ENCODE measurements around the gene HNRNPDL.
A peak's percentile ranks its signal among the peaks of the same experiment; 100 is the strongest.
"Not testable (repeated sequence)": the region's sequence is repeated elsewhere in the genome, so short reads cannot be mapped to it uniquely, and the experiment has no call there.

HNRNPDL gene

DNA sequence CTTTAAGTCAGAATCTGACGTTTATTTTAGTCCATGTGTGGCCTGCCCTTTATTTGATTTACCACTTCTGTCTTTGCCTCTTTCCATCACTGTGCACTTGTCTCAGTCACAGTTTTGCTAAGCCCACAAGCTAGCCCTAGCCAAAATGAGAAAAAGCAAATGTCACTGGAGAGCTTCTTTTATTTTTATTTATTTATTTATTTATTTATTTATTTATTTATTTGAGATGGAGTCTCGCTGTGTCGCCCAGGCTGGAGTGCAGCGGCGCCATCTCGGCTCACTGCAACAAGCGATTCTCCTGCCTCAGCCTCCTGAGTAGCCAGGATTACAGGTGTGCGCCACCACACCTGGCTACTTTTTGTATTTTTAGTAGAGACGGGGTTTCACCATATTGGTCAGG, 40.2 kb downstream of the HNRNPDL start:
- not testable (repeated sequence) for H3K4me3 Mint-ChIP-seq; H3K36me3 Mint-ChIP-seq; H3K27ac Mint-ChIP-seq; H3K27me3 Mint-ChIP-seq; ATAC-seq (ENCODE audit: low read depth); DNase-seq (ENCODE audit: low spot score in 2 of 2); H3K4me1 Mint-ChIP-seq; H3K9me3 Mint-ChIP-seq

DNA sequence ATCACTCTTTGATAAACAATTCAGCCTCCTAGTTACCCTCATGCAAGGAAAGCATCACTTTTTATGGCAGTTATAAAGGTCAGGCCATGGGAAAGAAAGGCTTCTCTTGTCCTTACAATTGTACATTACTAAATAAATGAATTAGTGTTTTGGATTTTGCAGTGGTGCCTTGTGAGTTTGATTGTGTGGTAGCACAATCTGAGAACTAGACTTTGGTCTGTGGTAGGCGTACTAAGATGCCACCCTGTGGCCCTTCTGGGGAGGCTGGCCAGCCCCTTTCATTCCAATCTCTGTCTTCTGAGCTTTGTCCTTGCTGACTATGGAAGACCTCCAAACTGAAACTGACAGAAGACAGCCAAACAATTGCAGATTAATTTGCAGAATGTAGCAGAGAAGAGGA, 41.9 kb downstream of the HNRNPDL start:
- Mint-ChIP-seq H3K4me1 (peaks cover 2% of the 10 kb centered on the region), H3K9me3 (peaks cover 4% of the 10 kb centered on the region), H3K4me3 (no peak overlapping the region), H3K36me3 (peaks cover 3% of the 10 kb centered on the region), H3K27me3 (peaks cover 3% of the 10 kb centered on the region), H3K27ac (no peak overlapping the region)
- ATAC-seq (ENCODE audit: low read depth) (no peak), DNase-seq (ENCODE audit: low spot score in 2 of 2) (no peak)

DNA sequence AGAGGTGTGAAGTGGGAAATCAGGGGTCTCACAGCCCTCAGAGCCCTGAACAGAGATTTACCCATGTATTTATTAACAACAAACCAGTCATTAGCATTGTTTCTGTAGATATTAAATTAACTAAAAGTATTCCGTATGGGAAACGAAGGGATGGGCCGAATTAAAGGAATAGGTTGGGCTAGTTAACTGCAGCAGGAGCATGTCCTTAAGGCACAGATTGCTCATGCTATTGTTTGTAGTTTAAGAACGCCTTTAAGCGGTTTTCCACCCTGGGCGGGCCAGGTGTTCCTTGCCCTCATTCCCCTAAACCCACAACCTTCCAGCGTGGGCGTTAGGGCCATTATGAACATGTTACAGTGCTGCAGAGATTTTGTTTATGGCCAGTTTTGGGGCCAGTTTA, 44.0 kb downstream of the HNRNPDL start:
- H3K4me1 Mint-ChIP-seq; DNase-seq (ENCODE audit: low spot score in 2 of 2); ATAC-seq (ENCODE audit: low read depth); H3K9me3 Mint-ChIP-seq; H3K36me3 Mint-ChIP-seq; H3K27ac Mint-ChIP-seq; H3K27me3 Mint-ChIP-seq; H3K4me3 Mint-ChIP-seq: not testable (repeated sequence)

DNA sequence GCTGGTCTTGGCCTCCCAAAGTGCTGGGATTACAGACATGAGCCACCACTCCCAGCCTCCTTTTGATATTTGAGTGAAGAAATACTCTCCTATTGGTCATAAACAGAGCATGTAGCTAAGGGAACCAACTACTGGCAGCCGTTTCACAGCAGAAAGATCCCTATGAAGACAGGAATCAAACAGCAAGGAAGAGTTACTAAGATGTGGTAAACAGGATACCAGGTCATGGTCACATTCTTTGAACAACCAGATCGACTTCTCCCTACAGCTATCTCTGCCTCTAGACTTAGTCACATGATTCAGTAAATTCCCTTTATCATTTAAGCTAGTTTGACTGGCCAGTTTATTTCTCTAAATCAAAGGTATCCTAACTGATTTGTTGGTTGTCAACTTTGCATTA, 47.5 kb downstream of the HNRNPDL start:
- Mint-ChIP-seq H3K4me3 (no peak overlapping the region), H3K9me3 (peaks cover 4% of the 10 kb centered on the region), H3K27me3 (peaks cover 3% of the 10 kb centered on the region), H3K4me1 (peaks cover 6% of the 10 kb centered on the region), H3K27ac (no peak overlapping the region), H3K36me3 (peaks cover 9% of the 10 kb centered on the region)
- ATAC-seq (ENCODE audit: low read depth) (peak; percentile 58), DNase-seq (ENCODE audit: low spot score in 2 of 2) (no peak)

DNA sequence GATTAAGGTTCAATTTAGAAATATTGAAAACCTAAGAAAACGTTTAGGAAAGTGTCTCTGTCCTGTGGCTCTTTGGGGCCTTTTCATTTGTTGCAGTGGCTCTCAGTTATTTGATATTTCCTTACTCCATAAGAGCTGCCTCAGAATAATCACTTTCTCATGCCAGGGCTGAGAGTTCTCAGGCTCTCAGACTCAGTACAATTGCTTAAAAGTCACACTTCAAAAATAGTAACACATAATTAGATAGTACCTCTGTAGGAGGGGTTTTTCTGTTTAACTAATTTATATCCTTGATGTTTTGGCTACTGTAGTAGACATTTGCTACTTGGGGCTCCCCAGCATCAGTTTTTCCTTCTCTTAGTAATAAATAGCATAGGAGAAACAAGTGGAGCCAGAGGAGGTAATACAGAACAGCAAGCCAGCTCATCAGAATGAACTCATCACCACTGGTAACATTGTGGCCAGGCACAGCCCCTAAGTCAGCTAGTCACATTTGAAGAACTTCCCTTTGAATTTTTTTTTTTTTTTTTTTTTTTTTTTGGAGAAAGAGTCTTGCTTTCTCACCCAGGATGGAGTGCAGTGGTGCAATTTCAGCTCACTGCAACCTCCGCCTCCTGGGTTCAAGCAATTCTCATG, 48.5 kb downstream of the HNRNPDL start:
- ATAC-seq (ENCODE audit: low read depth) (no peak), DNase-seq (ENCODE audit: low spot score in 2 of 2) (no peak)
- H3K4me1 Mint-ChIP-seq, result peaks cover 6% of the 10 kb centered on the region
- peaks cover 11% of the 10 kb centered on the region for H3K36me3 Mint-ChIP-seq
- peaks cover 3% of the 10 kb centered on the region for H3K27me3 Mint-ChIP-seq
- peaks cover 4% of the 10 kb centered on the region for H3K9me3 Mint-ChIP-seq
- no peak overlapping the region for H3K27ac Mint-ChIP-seq
- no peak overlapping the region for H3K4me3 Mint-ChIP-seq

DNA sequence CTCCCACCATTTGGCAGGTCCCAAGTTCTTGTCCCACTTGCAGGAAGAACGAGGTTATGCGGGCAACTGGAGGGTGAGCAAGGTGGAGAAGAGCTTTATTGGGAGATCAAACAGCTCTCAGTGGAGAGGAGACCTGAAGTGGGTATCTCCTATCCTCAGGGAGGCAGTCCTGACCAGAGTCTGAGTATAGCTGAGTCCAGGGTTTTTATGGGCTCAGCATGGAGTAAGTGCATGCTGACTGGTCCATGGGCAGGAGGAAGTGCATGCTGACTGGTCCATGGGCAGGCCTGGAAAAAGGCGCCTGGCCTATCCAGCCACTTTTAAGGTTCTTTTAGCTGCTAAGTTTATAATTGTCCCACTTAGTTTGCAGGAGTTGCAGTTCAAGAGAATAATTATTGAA, 49.0 kb downstream of the HNRNPDL start:
- H3K9me3 Mint-ChIP-seq, result peaks cover 4% of the 10 kb centered on the region
- H3K27ac Mint-ChIP-seq, result no peak overlapping the region
- peaks cover 3% of the 10 kb centered on the region for H3K27me3 Mint-ChIP-seq
- DNase-seq (ENCODE audit: low spot score in 2 of 2), result no peak
- peaks cover 11% of the 10 kb centered on the region for H3K36me3 Mint-ChIP-seq
- no peak overlapping the region for H3K4me3 Mint-ChIP-seq
- ATAC-seq (ENCODE audit: low read depth), result no peak
- peaks cover 9% of the 10 kb centered on the region for H3K4me1 Mint-ChIP-seq

DNA sequence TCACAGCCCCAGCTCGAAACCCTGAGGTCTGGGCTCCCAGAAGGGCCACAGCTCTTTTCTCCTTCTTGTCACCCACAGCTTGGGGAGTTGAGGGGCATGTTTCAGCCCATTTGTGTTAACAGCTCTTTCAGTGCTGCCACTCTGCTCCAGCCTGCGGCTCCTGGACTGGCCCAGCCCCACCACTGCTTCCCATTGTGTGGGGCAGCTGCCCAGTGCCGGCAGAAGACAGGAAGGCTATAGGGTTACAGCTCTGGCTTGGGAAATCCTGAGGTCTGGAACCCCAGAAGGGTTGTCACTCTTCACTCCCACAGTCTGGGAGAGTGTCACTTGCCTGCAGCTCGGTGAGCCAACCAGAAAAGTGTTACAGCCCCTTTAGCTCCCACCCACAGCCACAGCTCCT, 49.4 kb downstream of the HNRNPDL start:
- Mint-ChIP-seq H3K27ac (no peak overlapping the region), H3K27me3 (peaks cover 2% of the 10 kb centered on the region), H3K4me3 (no peak overlapping the region), H3K4me1 (peaks cover 12% of the 10 kb centered on the region), H3K36me3 (peaks cover 9% of the 10 kb centered on the region), H3K9me3 (peaks cover 3% of the 10 kb centered on the region)
- DNase-seq (ENCODE audit: low spot score in 2 of 2) (no peak), ATAC-seq (ENCODE audit: low read depth) (no peak)

DNA sequence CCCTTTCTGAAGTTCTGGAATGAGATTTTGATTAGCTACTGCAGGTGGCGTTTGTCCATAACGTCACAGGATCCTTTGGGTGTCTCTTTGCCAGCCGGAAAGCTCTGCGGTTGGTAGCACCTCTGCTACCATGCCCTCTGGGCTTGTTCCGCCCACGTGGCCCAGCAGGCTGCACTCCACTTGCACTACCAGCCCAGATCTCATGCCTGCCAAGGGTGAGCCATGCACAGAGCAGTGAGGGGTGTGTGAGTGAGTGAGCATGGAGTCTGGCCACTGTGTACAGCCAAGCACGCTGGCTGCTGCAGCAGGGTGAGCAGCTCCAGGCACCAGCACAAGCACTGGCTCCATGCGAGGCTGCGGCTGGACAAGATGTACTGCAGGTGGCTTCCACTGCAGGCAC, 49.9 kb downstream of the HNRNPDL start:
- ATAC-seq (ENCODE audit: low read depth), result no peak

DNA sequence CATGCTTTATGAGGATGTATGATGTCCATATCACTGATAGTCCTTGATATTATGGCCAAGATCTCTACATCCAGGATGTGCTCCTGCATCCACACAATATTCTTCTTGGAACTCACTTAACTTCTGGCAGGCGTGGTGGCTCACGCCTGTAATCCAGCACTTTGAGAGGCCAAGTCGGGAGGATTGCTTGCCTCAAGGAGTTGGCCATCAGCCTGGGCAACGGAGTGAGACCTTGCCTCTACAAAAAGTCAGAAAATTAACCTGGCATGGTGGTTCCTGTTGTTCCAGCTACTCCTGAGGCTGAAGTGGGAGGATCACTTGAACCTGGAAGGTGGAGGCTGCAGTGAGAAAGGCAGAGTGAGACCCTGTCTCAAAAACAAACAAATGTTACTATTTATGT, 54.2 kb downstream of the HNRNPDL start:
- ATAC-seq (ENCODE audit: low read depth) (no peak), DNase-seq (ENCODE audit: low spot score in 2 of 2) (no peak)
- Mint-ChIP-seq H3K27ac (no peak overlapping the region), H3K9me3 (no peaks in the 10 kb centered on the region), H3K27me3 (no peaks in the 10 kb centered on the region), H3K36me3 (peaks cover 11% of the 10 kb centered on the region), H3K4me1 (peaks cover 20% of the 10 kb centered on the region), H3K4me3 (peak overlapping the region; percentile 2)

More for the DNA sequence above, 49.9 kb downstream of the HNRNPDL start:
- Mint-ChIP-seq H3K4me3 (no peak overlapping the region), H3K9me3 (no peaks in the 10 kb centered on the region), H3K4me1 (peaks cover 12% of the 10 kb centered on the region), H3K36me3 (peaks cover 7% of the 10 kb centered on the region), H3K27me3 (no peaks in the 10 kb centered on the region), H3K27ac (no peak overlapping the region)
- no peak for DNase-seq (ENCODE audit: low spot score in 2 of 2)

DNA sequence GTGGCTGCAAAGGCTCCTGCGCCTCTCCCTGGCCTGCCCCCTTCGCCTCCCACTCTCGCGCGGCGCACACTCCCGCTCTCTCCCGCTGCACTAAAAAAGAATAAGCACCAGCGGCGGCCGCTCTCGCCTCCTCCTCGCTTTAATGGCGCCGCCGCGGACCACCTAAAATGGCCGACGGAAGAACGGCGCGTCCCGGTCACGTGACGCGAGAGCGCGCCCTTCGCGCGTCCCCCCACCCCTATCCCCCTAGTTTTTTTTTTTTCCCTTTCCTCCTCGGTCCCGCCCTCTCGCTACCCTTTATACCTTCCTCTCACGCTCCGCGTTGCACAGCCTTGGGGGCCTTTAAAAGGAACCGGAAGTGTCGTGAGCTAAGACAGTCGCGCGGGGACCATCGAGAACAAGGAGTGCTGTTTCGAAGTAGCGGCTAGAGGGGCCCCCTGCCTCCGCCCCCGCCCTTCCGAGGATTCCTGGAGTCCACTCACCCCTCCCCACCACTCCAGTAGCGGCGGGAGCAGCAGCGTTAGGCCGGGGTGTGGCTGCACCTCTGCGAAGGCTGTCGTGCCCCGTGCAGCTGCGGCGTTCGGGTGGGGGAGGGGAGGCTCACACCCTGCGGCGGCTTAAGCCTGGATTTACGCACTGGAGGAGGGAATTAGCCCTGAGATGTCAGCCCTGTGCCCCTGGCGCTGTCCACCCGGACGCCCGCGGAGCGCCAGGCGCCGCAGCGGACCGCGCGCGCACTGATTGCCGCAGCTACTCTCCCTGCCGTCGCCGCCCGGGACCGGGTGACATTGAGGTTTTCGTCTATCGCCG, 56.2 kb downstream of the HNRNPDL start, which contains the start of gene HNRNPD:
Gene HNRNPD (minus strand): TSS at position 176 of the 810 bp plus-strand sequence. CDS start 313 bp downstream, outside the sequence.
- Mint-ChIP-seq H3K36me3 (peaks cover 10% of the 10 kb centered on the region), H3K27ac (peak within 1 kb of the TSS; percentile 96), H3K9me3 (no peaks in the 10 kb centered on the region), H3K4me3 (peak within 1 kb of the TSS; percentile 88), H3K4me1 (peaks cover 29% of the 10 kb centered on the region), H3K27me3 (no peaks in the 10 kb centered on the region)
- ATAC-seq (ENCODE audit: low read depth) (peak; percentile 85), DNase-seq (ENCODE audit: low spot score in 2 of 2) (peak; percentile 79 to 88)

DNA sequence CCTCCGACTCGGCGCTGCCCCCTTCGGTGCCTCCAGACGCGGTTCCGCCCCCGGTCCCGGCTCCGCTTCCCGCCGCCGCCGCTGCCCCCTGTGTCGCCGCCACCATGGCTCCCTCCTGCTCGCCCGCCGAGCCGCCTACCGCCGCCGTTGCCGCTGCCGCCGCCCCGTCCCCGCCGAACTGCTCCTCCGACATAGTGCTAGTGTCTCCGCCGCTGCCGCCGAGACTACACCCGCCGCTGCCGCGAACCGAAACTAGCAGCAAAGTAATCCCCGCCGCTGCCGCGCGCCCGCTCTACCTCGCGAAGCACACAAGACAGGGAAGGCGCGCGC, 56.8 kb downstream of the HNRNPDL start:
- Mint-ChIP-seq H3K27me3 (no peaks in the 10 kb centered on the region), H3K27ac (peak overlapping the region; percentile 96), H3K4me1 (peaks cover 29% of the 10 kb centered on the region), H3K4me3 (peak overlapping the region; percentile 88), H3K9me3 (no peaks in the 10 kb centered on the region), H3K36me3 (peaks cover 10% of the 10 kb centered on the region)
- ATAC-seq (ENCODE audit: low read depth), result peak; percentile 41
- no peak for DNase-seq (ENCODE audit: low spot score in 2 of 2)
